GM21423 (cell line): ENCODE results near the gene ENOX1.
"Not testable (repeated sequence)": the region's sequence is repeated elsewhere in the genome, so short reads cannot be mapped to it uniquely, and the experiment has no call there.

Experiments used
- ATAC-seq: cut with Tn5 transposase; IDR thresholded peaks from one replicate; pipeline ENCODE4 v1.9.1; 2021; ENCODE audit warnings: mild to moderate bottlenecking, moderate library complexity; ENCODE audit not compliant: unreplicated experiment

Gene ENOX1

DNA sequence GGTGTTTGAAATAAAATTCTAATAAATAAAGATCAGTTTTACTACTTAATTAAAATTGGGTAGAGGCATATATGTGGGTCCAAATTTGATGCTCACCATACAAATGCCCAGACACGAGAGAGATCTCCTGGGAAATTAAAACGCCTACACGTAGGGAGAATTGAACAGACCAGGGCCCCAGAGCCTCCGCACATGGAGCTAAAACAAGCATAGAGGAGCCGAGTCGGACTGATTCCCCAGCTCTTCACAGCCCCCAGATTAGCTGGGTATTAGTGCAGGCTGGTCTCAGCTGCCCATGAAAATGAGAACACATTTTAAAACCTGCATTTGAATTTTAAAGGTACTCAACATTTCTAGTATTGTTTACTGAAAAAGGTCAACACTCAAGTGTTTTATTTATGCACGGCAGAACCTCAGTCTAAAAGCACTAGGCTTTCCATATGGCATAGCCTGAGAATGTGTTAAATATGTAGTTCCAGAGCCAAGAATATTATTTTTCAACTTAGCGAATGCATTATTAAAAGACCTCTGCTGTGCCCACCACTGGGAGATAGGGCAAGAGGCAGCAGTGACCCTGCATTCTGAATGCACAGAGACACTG, 344.8 kb downstream of the ENOX1 start:
- no peak for ATAC-seq

- no peak for ATAC-seq
Observed at GRCh38 chr13:43441464-43441863, 345.3 kb downstream of the ENOX1 start.

DNA sequence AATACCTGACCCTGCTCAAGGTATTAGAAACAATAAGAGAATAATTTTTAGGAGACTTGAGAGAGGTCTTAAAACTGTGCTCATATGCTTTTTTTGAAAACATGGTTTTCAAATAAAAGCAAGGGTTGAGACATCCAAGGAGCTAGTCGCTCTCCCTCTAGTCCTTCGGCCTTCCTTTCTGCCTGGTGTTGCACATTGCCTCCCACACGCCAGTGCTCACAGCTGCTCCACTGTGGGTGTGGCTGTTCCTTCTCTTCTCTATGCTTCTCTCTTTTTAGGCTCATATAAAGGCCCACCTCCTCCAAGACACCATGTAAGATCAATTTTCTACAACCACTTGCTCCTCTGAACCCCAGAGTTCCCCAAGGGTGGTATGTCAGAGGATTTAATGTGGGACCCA, 352.6 kb downstream of the ENOX1 start:
- ATAC-seq, result no peak

DNA sequence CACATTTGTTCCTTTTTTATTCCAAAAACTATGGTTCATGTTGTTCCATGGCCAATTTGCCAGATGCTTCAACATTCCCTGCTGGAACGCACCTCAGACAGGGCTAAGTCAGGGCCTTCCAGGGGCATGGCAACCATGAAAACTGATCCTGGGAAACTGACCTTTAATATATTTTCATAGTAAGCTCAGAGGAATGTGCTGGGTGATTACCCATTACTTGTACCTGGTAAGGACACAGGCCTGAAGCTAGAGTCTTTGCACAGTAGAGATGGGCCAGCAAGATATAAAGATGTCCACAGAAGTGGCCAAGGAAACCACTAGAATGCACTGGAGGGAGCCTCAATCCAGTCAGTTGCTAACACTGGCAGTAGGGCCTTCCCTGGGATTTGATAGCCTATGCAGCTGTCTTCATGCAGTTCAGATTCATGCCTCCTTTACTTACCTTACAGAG, 353.1 kb downstream of the ENOX1 start:
- no peak for ATAC-seq

DNA sequence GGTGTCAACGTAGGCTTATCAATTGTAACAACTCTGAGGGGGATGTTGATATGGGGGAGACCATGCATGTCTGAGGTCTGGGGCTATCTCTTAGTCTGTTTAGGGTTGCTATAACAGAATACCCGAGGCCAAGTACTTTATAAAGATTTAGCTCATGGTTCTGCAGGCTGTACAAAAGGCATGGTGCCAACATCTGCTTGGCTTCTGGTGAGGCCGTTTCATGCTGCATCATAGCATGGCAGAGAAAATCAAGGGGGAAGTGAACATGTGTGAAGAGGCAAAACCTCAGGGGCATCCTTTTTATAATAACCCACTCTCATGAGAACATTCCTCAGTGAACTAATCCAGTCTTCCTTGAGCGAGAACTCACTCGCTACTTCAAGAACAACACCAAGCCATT, 353.8 kb downstream of the ENOX1 start:
- no peak for ATAC-seq

DNA sequence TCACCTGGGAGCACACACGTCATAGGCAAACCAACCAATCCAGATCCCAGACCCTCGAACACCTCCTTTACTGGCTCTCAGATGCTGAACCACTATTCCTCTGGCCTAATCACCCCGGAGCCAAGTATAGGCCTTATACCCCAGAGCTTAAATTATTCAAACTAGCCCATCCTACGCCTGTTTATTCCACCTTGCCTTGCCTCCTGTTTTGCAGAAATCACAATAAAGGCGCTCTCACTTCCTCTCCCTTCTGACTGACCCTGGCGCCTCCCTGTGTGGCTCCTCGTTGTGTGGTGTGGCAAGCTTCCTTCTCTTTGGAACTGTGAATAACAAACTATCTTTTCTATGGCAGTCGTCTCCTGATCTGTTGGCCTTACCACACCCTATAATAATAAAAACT, 354.9 kb downstream of the ENOX1 start:
- no peak for ATAC-seq

DNA sequence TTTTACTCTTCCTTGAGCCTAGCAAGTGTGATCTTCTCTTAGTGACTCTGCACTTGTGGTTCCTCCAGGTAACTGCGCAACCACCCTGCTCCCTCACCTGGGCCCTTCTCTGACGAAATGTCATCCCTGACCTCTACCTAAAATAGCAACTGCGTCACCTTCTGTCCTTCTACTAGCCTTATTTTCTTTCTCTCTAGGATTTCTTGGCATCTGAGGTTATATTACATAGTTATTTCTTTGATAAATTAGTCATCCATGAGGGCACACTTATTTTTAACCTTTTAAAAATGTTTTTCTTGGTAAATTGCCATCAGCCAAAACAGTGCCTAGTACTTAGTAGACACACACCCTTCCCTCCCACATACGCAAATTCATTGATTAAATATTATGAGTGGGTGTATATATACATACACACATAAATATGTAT, 355.5 kb downstream of the ENOX1 start:
- no peak for ATAC-seq

DNA sequence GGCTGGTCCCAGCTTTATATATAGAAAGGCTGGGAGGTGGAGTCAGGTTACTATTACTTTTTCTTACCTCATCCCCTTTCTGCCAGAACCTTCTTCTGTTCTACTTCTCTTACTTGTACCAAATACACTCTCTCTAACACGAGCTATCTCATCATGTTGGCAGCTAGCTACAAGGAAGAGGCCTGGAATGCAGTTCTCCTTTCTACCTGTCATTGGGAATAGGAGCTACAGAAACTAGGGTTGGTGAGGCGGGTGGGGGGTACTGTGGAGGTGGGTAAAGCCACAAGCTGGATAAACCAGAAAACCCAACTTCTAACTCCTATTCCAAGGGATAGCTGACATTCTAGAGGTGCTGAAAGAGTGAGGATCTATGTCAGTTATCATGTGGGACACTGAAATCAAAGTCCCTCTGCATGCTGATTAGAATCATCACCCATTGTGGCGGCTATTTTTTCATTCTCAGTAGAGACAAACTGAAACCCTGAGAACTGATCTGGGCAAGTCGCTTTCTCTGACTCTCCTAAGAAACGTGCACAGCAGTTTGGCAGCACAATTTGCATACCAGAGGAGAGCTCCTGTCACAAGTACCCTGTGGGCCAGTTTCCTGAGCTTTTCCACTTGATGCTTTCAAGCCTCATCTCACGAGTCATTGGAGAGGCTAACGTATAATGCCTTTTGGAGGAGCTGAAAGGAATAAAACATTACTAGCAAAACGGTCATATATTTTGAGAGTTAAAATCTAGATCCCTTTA, 358.1 kb downstream of the ENOX1 start:
- ATAC-seq, result no peak

DNA sequence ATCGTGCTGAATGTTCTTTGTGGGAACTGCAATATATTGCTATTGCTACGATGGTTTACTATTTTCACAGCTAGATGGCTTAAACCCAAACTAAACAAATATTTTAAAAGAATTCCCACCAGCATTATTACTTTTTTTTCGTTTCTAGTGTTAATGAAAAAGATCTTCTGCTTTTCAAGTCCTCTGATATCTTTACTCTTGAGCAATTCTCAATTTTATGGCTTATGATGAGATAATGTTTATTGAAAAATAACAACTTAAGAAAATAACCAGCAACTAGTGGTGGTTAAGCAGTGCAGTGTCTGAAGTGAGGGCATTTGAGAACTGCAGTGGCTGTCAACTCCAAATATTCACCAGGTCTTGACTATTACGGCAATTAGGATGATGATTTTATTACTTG, 360.4 kb downstream of the ENOX1 start:
- no peak for ATAC-seq

DNA sequence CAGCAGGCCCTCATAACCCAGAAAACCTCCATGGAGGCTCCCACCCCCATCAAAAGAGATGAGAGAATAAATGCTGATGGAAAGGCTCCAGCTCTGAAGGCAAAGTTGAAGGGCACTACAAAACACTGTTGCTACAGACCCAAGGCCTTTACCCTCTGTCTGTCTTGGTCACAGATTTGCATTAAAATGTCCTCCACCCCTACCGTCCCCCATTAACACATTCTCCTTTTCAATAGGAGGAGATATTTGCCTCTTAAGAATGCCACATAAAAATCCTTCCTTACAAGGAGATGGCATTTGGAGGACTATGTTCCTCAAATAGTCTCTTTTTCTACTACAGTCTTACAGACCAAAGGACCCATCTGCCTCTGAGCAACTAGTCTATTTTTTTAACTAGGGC, 361.5 kb downstream of the ENOX1 start:
- ATAC-seq, result no peak

DNA sequence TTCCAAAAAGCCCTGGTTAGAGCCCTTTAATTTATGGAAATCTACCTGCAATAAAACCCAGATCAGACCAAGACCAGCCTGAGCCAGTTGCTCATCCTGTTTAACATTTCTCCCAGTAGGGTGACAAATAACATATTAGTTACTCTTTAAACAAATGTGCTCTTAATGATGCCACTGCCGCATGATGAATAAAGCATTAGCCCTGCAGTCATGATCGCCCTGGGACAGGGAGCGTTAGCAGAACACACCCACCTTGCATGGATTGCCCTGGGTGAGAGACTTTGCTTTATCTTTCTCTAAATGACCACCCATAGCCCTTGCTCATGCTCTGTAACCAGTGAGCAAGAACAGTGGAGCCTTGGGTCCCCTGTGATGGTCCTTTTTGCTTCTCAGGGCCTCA, 362.4 kb downstream of the ENOX1 start:
- ATAC-seq, result no peak

GRCh38 chr13:43422116-43422515, 364.7 kb downstream of the ENOX1 start:
- ATAC-seq, result no peak

DNA sequence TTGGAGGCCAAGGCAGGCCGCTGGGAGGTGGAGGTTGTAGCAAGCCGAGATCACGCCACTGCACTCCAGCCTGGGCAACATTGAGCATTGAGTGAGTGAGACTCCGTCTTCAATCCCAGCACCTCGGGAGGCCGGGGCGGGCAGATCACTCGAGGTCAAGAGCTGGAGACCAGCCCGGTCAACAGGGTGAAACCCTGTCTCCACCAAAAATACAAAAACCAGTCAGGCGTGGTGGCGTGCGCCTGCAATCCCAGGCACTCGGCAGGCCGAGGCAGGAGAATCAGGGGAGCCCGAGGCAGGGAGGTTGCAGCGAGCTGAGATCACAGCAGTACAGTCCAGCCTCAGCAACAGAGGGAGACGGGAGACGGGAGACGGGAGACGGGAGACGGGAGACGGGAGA, 369.9 kb downstream of the ENOX1 start:
- not testable (repeated sequence) for ATAC-seq

- ATAC-seq, result not testable (repeated sequence)
Observed at GRCh38 chr13:43416408-43416807, 370.4 kb downstream of the ENOX1 start.

DNA sequence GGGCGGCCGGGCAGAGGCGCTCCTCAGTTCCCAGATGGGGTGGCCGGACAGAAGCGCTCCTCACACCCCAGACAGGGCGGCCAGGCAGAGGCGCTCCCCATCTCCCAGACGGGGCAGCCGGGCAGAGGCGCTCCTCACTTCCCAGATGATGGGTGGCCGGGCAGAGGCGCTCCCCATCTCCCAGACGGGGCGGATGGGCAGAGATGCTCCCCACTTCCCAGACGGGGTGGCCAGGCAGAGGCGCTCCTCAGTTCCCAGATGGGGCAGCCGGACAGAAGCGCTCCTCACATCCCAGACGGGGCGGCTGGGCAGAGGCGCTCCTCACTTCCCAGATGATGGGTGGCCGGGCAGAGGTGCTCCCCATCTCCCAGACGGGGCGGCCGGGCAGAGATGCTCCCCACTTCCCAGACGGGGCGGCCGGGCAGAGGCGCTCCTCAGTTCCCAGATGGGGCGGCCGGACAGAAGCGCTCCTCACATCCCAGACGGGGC, 370.8 kb downstream of the ENOX1 start:
- not testable (repeated sequence) for ATAC-seq

DNA sequence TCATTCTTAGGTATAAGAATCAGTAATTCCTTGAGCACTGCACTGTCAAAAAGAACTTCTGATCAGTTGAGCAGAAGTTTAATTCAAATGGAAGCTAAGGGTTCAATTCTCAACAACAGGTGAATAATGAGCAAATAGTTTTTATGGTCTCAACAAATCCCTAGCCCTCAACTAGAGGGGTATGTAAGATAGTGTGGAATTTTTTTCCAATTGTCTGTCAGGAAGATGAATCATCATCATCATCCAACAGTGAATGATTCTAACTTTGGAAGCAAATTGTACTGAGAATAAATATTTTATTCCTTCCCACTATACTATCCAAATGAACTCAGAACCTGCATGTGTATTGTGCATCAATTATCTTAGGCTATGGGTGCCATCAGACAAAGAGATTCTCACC, 372.7 kb downstream of the ENOX1 start:
- ATAC-seq, result no peak

DNA sequence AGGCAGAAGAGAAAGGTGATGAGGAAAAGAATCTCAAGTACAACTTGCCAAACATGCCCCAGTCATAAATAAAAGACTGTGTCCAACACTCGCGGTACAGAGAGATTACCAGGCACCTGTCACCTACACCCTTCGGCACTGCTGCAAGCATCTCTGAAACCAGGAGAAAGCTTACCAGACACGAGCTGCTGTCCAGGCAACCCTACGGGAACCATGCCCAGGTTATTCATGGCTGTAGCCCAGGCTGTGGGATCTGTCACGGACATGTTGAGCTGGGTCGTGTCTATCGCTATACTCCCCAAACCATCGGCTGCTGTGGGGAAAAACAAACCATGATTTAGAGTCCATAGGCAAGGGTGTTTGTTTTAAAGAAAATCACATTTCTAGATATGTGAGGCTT, 375.0 kb downstream of the ENOX1 start:
- ATAC-seq, result no peak

DNA sequence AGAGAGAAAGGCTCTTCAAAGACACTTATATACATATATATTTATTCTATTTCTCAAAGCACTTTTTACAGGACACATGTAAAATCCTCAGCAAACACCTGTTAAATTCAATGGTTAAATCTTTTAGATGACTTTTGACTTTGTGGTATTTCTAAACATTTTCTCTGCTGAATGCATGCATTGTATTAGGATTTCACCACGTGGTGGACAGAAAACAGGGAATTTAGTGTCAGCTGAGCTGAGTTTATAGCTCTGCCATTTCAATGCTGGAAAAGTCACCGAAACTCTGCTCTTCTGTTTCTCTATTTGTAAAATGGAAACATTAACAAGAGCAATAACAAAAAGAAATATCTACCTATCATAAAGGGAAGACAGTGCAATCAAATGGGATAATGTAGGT, 375.6 kb downstream of the ENOX1 start:
- ATAC-seq, result no peak

DNA sequence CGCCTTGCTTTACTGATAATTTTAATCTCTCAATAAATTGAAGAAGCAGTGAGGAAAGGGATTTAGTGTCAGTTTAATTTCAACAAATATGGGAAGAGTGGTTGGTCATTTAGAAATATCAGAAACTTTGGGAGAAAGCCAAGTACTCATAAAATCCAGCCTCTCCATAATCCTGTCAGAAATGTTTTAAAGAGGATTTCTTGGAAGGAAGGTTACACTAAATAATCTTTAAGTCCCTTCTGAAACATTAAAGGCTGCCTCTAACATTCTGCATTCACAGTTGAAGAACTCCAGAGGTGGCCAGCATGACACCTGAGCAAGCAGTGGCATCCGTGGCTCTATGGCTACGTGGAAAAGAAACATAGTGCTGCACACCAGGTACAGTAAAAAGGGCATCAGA, 378.5 kb downstream of the ENOX1 start:
- ATAC-seq, result no peak

GRCh38 chr13:43407023-43407581, 379.7 kb downstream of the ENOX1 start:
- ATAC-seq, result no peak

- no peak for ATAC-seq
Observed at GRCh38 chr13:43405457-43405856, 381.3 kb downstream of the ENOX1 start.

GRCh38 chr13:43402380-43402779, 384.4 kb downstream of the ENOX1 start:
- ATAC-seq, result no peak
